ENCODE data around the gene CUX1.
"Not testable (repeated sequence)": the region's sequence is repeated elsewhere in the genome, so short reads cannot be mapped to it uniquely, and the experiment has no call there.

CUX1 gene

DNA sequence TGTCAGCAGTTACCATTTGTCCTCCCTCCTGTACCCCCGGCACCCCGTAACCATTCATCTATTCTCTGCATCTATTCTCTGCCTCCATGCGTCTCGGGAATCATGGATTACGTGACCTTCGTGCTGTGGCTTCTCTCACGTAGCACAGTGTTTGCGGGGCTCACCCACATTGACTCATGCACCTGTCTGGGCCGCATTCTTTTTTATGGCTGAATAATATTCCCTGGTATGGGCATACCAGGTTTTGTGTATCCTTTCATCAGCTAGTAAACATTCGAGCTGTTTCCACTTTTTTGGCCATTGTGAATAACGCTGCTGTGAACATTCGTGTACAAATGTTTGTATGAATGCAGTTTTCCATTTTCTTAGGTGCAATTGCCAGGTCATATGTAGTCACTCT, 17.7 kb downstream of the CUX1 start:
- H3K4me3 ChIP-seq (ENCODE audit: low read depth, low read length) = no peak overlapping the region
- TF ChIP-seq, protein P1, sequence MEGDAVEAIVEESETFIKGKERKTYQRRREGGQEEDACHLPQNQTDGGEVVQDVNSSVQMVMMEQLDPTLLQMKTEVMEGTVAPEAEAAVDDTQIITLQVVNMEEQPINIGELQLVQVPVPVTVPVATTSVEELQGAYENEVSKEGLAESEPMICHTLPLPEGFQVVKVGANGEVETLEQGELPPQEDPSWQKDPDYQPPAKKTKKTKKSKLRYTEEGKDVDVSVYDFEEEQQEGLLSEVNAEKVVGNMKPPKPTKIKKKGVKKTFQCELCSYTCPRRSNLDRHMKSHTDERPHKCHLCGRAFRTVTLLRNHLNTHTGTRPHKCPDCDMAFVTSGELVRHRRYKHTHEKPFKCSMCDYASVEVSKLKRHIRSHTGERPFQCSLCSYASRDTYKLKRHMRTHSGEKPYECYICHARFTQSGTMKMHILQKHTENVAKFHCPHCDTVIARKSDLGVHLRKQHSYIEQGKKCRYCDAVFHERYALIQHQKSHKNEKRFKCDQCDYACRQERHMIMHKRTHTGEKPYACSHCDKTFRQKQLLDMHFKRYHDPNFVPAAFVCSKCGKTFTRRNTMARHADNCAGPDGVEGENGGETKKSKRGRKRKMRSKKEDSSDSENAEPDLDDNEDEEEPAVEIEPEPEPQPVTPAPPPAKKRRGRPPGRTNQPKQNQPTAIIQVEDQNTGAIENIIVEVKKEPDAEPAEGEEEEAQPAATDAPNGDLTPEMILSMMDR (IDR thresholded peaks at IDR 0.05; ENCODE audit: low read depth, low read length, missing control alignments) = no peak
- DNase-seq (ENCODE audit: low read depth) = no peak

DNA sequence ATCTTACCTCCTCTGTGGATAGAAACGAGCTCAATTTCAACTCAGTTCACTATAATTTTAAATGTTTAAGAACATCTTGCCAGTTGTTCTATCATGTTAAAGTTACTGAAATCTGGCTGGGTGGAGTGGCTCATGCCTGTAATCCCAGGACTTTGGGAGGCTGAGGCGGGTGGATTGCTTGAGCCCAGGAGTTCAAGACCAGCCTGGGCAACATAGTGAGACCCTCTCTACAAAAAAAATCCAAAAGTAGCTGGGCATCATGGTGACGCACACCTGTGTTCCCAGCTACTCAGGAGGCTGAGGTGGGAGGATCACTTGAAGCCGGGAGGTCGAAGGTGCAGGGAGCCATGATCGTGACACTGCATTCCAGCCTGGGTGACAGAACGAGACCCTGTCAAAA, 20.0 kb downstream of the CUX1 start:
- H3K4me3 ChIP-seq (ENCODE audit: low read depth, low read length); DNase-seq (ENCODE audit: low read depth): not testable (repeated sequence)

DNA sequence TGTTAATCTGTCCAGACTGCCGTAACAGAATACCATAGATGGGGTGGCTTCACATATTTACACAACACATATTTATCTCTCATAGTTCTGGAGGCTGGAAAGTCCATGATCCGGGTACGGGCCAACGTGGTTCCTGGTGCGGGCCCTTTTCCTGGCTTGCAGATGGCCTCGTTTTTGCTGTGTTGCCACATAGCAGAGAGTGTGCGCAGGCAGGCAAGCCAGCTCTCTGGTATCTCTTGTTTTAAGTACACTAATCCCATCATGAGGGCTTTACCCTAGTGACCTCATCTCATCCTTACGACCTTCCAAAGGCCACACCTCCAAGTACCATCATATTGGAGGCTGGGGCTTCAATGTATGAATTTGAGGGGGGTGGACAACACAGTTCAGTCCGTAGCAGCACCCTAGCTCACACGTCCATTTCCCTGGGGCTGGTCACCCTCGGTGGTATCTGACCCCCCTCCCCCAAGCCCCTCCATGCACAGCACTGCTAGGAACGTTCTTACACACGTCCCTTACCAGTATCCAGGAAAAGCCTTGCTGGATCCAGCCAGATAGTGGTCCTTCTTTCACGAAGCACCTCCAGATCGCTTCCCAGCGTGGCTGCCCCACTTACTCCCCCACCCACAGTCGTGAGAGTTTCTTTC, 21.5 kb downstream of the CUX1 start:
- TF ChIP-seq, protein P1 (IDR thresholded peaks at IDR 0.05; ENCODE audit: low read depth, low read length, missing control alignments) = no peak
- no peak for DNase-seq (ENCODE audit: low read depth)

DNA sequence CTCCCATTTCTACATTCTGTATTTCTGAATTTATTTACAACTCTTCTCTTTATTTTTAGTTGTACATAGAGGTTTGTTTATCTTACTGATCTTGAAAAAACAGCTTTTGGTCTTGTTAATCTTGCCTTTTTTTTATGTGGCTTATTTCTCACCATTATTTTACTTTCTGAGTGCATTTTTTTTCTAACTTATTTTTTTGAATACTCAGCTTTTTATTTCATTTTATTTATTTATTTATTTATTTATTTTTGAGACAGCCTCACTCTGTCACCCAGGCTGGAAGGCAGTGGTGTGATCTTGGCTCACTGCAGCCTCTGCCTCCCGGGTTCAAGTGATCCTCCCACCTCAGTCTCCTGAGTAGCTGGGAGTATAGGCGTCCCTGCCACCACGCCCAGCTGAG, 23.9 kb downstream of the CUX1 start:
- TF ChIP-seq, protein P1 (IDR thresholded peaks at IDR 0.05; ENCODE audit: low read depth, low read length, missing control alignments) = no peak
- H3K4me3 ChIP-seq (ENCODE audit: low read depth, low read length) = no peak overlapping the region
- DNase-seq (ENCODE audit: low read depth) = no peak

More for the DNA sequence above, 21.5 kb downstream of the CUX1 start:
- H3K4me3 ChIP-seq (ENCODE audit: low read depth, low read length) = no peak overlapping the region

DNA sequence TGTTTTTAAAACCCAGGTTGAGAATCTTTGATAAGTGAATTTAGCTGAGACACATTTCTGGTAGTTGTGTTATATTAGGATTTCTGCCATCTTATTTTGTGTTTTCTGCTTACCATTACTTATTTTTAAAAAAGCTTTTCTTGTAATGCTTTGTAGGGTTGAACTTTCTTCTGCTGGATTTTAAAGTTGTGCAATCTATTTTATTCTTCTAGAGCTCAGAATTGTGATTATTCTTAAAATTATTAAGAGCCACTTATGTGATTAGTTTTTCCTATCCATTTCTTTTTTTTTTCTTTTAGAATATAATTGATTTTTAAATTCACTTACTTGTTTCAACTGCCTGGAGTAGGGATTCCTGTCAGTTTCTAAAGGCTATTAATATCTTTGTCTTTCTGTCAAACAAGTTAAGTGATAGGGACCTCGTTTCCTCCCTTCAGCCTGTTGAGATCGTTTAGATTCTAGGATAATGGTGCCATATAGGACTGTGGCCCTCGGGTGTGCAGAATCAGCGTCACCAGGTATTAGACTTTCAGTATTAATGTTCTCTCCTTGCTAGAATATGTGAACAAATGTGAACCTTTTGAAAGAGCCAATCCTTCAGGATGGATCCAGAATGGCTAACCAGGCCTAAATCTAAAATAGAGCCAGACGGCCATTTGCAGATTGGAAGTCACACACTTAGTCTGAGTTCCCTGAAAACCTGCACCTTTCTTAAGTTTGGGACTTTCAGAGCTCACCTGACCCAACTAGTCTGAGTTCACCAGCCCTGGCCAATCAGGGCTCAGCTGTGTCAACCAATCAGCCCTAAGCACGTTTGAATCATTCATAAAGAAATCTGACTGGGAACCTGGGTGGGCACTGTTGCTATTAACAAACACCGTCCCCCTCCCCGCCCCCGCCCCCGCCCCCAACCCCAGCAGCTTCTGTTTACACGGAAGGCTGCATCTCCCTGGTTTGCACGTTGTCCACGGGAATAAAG, 26.2 kb downstream of the CUX1 start:
- no peak overlapping the region for H3K4me3 ChIP-seq (ENCODE audit: low read depth, low read length)
- no peak for DNase-seq (ENCODE audit: low read depth)
- TF ChIP-seq, protein P1 (IDR thresholded peaks at IDR 0.05; ENCODE audit: low read depth, low read length, missing control alignments) = no peak

DNA sequence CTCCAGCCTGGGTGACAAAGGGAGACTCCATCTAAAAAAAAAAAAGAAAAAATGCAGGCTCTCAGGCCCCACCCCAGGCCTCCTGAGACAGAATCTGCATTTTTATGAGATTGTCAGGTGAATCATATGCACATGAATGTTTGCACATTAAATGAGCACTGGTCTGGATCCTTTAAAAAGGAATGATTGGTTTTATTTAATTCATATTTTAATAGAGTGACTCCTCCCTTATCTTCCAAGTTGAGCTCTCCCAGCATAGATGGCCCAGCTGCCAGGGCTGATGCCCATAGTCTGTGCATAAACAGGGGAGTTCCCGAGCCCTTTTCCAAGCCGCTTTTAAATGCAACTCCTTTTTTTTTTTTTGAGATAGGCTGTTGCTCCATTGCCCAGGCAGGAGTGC, 28.5 kb downstream of the CUX1 start:
- H3K4me3 ChIP-seq (ENCODE audit: low read depth, low read length) = no peak overlapping the region
- no peak for DNase-seq (ENCODE audit: low read depth)
- TF ChIP-seq, protein P1 (IDR thresholded peaks at IDR 0.05; ENCODE audit: low read depth, low read length, missing control alignments) = no peak

DNA sequence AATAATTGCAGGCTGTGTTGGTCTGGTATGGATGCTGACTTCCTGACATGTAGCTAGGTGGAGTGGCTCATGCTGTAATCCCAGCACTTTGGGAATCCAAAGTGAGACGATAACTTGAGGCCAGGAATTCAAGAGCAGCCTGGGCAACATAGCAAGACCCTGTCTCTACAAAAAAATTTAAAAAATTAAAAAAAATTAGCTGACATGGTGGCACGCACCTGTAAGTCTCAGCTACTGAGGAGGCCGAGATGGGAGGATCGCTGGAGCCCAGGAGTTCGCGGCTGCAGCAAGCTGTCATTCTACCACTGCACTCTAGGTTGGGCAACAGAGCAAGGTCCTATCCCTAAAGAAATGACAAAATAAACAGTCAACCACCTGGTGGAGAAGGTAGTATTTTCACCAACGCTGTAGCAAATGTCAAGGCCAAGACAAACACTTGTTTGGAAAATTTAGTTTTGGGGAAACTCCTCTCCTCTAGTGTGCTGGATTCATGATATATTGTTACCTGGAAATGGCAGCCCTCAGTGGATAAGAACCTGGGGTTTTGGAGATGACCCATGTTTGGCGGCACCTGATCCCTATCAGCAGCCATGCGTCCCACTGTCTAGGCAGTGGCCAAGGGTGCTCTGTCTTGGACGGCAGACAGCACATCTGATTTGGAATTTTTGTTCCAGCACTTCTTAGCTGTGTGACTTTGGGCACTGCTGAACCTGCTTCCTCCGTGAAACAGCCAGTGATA, 29.5 kb downstream of the CUX1 start:
- TF ChIP-seq, protein P1 (IDR thresholded peaks at IDR 0.05; ENCODE audit: low read depth, low read length, missing control alignments) = no peak
- no peak overlapping the region for H3K4me3 ChIP-seq (ENCODE audit: low read depth, low read length)
- DNase-seq (ENCODE audit: low read depth) = no peak

Measured in GM12864 (cell line).